Ramos (cell line): Measurements from ENCODE around the gene ITCH.

Experiments
- in situ Hi-C: fragments of 300-500 bp; cut with MboI; formaldehyde crosslinking; loops from one replicate; pipeline ENCODE4 v1.14.3; 2022; ENCODE audit warnings: low sequenced_read_pairs; ENCODE audit not compliant: unreplicated experiment

Gene ITCH

DNA sequence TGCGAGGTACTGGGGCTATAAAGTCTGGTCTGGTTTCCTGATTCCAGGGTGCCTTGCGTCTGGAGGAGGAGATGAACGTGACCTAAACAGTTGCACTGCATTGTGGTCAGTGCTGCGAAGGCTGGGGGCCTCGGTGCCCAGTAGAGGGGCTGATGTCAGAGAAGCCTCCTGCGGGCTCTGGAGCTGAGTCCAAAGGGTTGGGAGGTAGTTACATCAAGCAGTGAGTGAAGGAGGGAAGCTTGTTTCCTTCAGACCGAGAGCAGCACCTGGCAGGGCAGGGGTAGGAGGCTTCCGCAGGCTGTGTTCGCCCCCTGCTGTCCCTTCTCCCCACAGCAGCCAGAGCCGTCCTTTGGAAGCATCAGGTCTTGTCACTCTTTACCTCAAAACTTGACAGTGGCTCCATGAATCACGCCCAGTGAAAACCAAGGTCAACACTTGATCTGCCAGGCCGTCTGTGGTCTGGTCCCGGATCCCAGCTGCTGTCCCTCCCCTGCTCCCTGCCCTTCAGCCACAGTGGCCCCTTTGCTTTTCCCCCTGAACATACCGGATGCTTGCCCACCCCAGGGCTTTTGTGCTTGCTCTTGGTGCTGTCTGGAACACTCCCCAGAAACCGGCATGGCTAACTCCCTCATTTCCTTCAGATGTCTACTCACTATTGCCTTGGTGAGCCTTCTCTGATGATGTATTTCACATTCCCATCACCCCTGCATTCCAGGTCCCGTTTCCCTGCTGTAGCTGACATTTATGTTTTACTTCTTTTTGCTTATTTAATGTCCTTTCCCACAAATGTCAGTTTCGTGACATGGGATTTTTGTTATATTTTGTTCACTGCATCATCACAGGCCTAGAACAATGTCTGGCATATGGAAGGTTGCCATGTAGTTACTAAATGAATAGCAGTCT lies 160.1 kb downstream of the ITCH start:
- in situ Hi-C loops: no loop called here

DNA sequence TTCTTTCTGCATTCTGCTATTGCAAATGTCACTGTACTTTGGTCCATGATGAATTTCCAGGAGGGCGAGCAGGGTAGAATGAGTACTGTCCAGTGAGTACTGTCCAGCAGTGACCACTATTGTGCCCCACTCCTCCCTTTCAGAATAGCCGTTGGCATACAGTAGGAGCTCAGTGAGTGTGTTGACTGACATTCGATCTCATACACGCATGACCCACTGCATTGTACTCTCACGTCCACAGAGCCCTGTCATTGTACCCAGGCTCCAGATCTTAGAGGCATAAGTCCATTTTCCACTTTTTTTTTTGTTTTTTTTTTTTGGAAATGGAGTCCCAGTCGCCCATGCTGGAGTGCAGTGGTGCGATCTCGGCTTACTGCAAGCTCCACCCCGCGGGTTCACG lies 161.4 kb downstream of the ITCH start:
- in situ Hi-C loops: no loop called here

DNA sequence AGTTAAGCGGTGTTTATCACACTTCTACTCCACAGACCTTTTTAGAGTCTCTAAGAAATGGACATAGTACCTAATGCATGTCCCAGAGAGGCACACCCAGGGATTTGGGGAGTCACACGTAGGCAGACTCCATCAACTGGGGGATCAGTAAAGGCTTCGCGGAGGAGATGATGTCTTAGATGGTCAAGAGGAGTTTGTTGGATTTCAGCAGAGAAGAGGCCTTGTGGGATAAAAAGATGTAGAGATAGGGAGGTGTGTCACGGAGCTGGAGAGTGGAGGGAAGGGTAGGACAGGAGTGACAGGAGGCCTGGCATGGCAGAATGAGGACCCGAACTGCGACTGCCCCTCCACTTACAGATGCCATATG lies 162.3 kb downstream of the ITCH start:
- in situ Hi-C loops: loop anchor here (25.0 kb wide), 1 partner anchor 187 kb away; the partner anchor contains the start of gene TP53INP2

DNA sequence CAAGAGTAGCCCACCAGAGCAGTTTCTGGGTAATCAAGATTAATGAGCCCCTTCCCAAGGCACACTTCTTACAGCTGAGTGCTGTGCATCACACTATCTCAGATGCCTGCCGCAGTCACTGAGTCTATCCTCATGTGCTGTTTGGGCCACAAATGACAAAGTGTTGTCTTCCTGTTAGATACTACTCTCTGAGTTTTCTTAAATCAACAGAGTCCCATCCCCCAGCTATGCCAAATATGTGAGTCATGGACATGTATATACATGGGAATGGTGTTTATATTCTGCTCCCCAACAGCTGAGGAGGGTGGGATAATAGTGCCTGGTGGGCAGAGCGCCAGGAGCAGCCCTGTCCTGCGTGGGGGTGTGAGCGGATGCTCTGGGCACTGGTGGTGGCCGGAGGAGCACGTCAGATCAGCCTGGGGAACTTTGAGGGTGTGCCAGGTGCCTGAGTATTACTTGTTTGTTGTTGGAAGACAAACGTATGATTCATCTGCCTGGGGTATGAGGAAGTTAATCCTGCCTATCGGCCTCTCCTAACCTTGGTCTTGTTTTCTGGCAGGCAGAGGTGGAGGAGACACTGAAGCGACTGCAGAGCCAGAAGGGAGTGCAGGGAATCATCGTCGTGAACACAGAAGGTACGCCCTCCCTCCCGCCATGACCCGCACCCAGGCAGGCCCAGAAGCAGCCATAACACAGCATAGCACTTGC lies 162.8 kb downstream of the ITCH start:
- in situ Hi-C loops: loop anchor here (25.0 kb wide), 1 partner anchor 186 kb away; the partner anchor contains the start of gene TP53INP2

DNA sequence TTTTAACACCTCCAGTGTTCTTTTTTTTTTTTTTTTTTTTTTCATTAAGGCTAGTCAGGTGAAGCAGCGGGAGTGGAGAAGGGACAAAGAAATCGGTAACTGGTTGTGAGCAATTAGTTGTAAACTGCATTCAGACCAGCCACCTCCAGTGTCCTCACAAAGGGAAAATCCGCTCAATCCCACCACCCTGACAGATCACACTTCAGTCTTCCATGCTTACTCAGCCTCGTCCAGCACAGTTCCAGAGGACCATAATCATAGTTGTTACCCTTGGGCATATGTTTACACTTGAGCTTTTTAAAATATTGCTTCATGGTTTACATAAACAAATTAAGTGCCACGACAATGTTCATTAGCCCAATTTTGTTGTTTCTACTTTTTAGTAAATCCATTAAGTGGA lies 163.4 kb downstream of the ITCH start:
- in situ Hi-C loops: loop anchor here (25.0 kb wide), 1 partner anchor 186 kb away; the partner anchor contains the start of gene TP53INP2

DNA sequence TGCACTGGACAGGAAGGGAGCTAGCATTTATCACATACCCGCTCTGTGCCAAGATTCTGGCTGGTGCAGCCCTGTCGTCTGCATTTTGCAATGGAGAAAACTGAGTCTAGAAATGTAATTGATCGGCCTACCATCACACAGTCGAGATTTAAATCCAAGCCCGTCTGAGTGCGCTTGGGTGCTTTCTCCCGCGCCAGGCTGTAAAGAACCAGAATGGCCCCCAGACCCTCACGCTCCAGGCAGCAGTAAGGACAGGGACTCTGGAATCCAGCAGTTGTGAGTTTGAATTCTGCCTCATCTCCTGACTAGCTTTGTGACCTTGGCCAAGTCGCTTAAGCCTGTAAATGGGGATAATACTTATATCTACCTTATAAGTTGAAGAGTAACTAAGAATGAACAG lies 163.9 kb downstream of the ITCH start:
- in situ Hi-C loops: loop anchor here (25.0 kb wide), 1 partner anchor 185 kb away; the partner anchor contains the start of gene TP53INP2

DNA sequence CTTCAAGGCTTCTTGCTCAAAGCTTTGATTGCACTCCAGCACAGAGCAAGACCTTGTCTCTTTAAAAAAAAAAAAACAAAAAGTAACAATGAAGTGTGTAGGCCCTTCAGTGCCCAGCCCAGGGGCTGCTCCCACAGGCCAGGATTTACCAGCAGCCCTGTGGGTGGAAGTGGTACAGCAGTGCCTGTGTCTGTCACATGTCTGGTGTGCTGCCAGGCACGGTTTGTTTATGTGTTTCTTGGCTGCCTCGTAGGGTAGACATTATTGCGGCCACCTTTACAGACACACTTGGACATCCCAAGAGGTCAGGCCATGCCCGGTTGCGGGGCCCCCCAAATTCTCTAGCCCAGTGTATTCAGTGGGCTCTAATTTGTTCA lies 165.8 kb downstream of the ITCH start:
- in situ Hi-C loops: loop anchor here (25.0 kb wide), 1 partner anchor 183 kb away; the partner anchor contains the start of gene TP53INP2

DNA sequence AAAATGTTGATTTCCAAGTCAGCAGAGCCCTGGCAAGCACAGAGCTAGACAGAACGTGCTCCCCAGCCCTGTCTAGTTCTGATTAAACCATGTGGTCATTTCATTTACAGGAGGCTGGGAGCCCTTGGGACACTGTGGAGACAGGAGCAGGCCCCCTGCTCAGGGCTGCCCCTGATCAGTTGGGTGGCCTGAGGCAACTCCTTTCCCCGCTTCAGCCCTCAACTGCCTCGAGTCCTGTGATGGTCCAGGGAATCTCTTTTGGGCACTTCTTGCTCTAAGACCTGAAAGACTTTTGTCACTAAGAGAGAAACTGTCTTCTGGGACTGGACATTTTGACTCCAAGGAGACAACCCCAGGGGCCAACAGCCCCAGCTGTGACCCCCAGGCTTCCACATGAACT lies 166.7 kb downstream of the ITCH start:
- in situ Hi-C loops: loop anchor here (25.0 kb wide), 1 partner anchor 183 kb away; the partner anchor contains the start of gene TP53INP2

DNA sequence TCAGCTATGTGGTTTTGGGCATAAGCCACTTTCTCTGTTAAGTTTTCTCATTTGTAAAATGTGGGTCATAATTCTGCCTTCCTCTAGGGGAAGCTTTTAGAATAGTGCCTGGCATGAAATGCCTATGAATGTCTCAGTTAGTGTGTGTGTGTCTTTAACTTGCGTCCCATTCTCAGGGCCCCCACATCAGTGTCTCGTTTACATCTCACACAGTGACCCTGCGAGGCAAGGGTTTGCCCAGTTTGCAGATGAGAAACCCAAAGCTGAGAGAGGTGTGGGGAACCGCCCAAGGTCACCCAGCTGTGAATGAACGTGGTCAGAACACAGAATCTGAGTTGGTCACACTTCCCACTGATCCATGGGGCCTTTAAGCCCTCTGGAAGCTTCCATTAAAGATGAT lies 167.3 kb downstream of the ITCH start:
- in situ Hi-C loops: loop anchor here (25.0 kb wide), 1 partner anchor 182 kb away; the partner anchor contains the start of gene TP53INP2

DNA sequence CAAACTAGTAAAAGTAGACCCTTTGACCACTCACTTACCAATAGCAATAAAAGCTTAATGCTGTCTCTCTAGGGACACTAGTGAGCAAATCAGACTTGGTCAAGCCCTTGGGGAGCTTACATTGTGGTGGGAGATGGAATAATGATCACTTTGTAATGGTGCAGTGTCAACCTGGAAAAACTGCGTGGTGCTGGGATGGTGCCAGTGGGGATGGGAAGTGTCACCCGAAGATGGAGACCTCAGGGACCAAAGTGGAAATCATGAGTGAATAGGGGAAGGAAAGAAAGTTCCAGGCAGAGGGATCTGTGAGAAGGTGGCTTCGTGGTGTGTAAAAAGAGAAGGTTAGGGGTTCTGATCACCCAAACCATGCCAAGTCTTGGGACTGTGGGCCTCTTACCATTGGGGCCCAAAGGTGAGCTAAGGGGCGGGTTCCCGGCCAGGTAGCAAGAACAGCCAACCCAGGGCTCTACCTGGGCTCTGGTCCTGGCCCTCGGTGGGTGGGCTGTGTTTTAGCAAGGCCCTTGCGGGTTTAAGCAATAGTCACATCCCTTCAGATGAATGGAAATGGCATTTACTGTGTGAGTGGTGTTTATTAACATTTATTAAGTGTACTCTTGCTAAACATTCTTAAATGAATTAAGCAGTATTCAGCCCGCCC lies 168.7 kb downstream of the ITCH start:
- in situ Hi-C loops: loop anchor here (25.0 kb wide), 1 partner anchor 181 kb away; the partner anchor contains the start of gene TP53INP2

DNA sequence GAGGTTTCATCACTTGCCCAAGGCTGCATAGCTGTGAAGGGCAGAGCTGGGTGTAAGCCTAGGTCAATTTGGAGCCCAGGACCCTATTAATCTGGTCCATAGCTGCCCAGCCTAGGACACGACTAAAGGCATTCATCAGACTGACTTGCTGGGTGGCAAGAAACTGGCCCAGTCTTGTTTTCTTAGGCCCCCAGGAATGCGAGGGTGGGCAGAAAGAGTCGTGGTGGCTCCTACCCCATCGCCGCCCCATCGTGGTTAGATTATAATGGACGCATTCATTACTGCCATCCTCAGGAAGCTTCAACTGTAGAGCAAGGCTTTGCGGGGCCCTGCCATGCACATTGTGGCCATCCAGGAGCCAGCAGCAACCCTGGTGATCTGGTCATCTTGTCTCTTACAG lies 169.2 kb downstream of the ITCH start:
- in situ Hi-C loops: loop anchor here (25.0 kb wide), 1 partner anchor 180 kb away; the partner anchor contains the start of gene TP53INP2

DNA sequence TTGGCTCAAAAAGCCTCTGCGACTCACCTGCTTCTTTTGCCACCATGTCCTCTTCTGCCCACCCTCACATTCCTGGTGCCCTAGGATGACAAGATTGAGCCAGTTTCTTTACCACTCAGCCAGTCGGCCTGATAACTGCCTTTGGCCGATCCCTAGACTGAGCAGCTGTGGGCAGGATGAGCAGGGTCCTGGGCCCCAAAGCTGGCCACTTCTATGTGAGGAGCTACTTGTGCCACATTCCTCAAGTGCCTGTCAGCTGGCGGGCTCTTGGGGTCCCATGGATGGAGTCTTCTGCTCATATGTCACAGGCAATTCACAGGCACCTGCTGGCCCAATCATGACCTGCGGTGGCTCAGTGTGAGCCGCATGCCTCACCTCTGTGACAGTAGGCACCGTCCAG lies 169.7 kb downstream of the ITCH start:
- in situ Hi-C loops: loop anchor here (25.0 kb wide), 1 partner anchor 180 kb away; the partner anchor contains the start of gene TP53INP2

DNA sequence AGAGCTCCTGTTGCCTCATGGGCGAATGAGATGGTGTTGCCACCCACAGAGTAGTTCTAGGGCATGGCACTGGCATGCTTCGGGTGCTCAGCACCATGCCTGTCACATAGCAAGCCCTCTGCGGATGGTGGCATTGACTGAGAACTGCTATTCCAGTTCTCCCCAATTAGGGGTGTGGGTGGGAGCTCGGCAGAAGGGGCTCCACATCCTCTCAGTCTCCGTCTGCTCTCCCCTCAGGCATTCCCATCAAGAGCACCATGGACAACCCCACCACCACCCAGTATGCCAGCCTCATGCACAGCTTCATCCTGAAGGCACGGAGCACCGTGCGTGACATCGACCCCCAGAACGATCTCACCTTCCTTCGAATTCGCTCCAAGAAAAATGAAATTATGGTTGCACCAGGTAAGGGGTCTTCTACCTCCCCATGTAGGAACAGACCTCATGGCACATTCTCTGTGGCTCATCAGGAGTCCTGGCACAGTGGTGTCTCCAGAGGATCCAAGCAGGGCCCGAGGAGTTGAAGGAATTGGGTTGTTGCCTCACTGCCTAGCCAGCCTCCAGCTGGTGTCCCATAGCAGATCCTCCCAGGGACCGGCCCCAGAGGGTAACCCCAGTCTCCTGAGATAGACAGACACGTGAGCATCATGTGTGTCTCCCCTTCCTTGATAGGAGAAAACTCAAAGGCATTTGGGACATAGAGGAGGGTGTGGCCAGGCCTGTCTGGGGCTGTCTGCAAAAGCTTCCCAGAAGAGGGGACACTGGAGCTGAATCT lies 171.5 kb downstream of the ITCH start:
- in situ Hi-C loops: loop anchor here (5.0 to 25.0 kb wide), 2 partner anchors 178 to 233 kb away; partner anchors contain the start of gene TP53INP2

DNA sequence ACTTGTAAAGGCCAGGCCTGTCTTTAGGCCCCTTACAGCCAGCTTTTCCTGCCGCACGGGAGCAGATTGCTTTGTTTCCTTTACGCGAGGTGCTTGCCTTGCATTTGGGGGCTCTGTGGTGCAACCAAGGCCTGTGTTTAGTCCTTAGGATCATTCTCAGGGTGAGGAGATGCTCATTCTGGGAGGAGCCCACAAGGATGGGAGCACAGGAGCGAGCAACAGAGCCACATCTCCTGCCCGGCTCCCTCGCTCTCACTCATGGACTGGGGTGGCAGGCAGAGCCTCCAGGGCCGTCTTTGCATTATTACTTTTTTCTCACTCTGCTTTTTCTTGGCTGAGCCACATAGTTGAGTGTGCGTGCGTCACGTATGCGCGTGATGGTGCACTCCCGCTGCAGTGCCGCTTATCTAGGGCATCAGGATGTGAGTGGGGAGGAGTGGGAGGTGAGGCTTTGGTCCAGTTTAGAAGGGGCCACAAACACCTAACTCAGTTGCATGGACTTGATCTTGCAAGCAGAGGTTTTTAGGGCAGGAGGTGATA lies 172.3 kb downstream of the ITCH start:
- in situ Hi-C loops: loop anchor here (5.0 to 25.0 kb wide), 2 partner anchors 177 to 232 kb away; partner anchors contain the start of gene TP53INP2

DNA sequence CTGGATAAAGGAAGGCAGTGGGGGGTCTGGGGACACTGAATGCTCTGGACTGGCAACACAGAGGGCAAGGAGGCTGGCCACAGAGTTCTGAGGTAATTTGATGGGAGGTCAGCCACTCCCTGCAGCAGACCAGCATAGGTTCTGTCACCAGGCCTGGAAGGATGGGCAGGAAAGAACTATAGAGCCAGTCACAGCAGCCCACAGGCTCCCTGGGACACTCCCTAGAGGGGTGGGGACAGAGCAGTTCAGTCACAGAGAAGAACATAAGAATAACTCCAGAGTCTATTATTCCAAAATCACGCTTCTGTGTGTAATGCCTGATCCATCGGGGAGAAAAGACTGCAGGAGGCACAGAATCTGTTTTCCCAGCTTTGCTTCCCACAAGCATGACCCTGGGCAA lies 172.8 kb downstream of the ITCH start:
- in situ Hi-C loops: loop anchor here (5.0 to 25.0 kb wide), 2 partner anchors 176 to 231 kb away; partner anchors contain the start of gene TP53INP2

DNA sequence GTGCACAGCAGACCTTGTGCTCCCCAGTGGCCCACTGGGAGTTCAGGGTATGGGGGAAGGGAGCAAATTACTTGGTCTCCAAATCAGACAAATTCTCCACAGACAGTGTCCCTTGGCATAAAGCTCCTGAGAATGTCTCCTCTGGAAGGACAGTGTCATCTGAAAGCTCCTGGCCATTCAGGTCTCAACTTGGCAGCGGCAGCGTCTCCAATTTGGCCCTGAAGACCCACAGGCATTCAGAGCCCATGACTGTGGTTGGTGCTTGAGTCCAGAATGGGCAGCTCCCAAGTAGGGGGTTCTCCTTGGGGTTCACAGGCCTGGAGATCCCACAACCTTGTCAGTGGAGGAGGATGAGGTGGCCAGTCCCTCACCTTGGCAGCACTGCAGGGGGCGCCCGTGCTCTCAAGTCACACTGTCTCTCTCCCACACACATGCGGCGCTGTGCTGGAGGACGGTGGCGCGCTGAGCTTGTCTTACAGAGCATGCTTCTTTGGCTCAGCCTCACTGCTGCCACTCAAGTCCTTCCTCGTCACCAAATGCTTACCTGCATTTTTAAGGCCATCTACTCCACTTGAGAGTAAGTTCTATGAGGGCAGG lies 173.8 kb downstream of the ITCH start:
- in situ Hi-C loops: loop anchor here (5.0 to 25.0 kb wide), 2 partner anchors 175 to 230 kb away; partner anchors contain the start of gene TP53INP2

DNA sequence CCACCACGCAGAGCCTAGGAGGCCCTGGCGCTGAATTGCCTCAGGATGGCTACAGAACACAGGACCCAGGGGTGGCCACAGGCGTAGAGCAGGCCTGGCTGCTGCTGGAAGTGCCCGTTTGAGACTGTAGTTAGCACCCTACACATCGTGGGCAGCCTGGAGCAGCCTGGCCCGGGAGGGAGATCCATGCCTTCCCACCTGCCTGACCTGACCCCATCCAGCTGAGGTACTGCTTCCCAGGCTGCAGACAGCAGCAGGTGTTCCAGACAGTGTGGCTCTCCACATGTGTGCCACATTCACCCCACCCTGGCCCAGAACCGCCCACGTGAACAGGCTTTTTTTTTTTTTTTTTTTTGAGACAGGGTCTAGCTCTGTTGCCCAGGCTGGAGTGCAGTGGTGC lies 174.6 kb downstream of the ITCH start:
- in situ Hi-C loops: loop anchor here (5.0 to 25.0 kb wide), 2 partner anchors 175 to 230 kb away; partner anchors contain the start of gene TP53INP2

DNA sequence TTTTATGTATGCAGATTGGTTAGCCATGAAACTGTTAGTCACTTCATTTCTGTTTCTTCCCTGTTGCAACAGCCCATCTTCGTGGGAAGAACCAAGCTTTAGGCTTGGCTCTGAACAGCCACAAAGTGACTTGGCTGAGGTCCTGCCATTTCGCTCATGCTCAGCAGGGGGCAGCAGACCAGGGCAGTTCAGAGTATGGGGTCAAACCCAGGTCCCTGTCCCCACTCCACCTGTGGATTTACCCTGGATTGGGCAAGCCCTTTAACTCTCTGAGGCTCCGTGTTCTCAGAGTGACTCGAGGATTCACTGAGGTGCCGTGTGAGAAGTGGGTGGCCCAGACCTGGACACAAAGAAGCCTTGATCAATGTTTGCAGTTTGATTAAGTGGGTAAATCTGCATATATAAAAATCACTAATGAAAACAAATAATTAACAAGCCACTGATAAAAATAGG lies 175.6 kb downstream of the ITCH start:
- in situ Hi-C loops: loop anchor here (5.0 to 25.0 kb wide), 2 partner anchors 174 to 229 kb away; partner anchors contain the start of gene TP53INP2
